CD4-positive, CD25-positive, alpha-beta regulatory T cell (primary cell): ENCODE results near the gene ZNF774. TPM values are rescaled to one million over a fixed set of nuclear protein-coding genes. Genes with fewer than 3 reads are reported as not detected.

Experiments used
- ATAC-seq, 2 donors: fragments of 150-1000 bp; cut with Tn5 transposase; one replicate each; pipeline ENCODE4 v1.10.0; 2021; ENCODE audit warnings: low read depth in 2 of 2, moderate number of reproducible peaks in 2 of 2, moderate library complexity in 1 of 2
- DNase-seq, 3 donors: peaks; one replicate each; pipeline versions ENCODE4 v3.0.0 to v3.0.0-alpha.2; 2012 to 2022; ENCODE audit warnings: mixed read lengths in 1 of 3
- H3K27ac ChIP-seq: one replicate; pipeline ENCODE4 v1.7.0; 2013; ENCODE audit warnings: mild to moderate bottlenecking, low read length; ENCODE audit not compliant: insufficient read depth, poor library complexity, severe bottlenecking
- H3K27me3 ChIP-seq: one replicate; pipeline ENCODE4 v1.7.0; 2013; ENCODE audit warnings: low read length; ENCODE audit not compliant: control insufficient read depth, insufficient read depth
- H3K36me3 ChIP-seq: one replicate; pipeline ENCODE4 v1.7.0; 2013; ENCODE audit warnings: mild to moderate bottlenecking, low read length, moderate library complexity; ENCODE audit not compliant: control insufficient read depth, insufficient read depth
- H3K4me1 ChIP-seq: 2 replicates; pipeline ENCODE4 v1.7.0; 2013; ENCODE audit warnings: mild to moderate bottlenecking, low read length; ENCODE audit not compliant: insufficient read depth, control insufficient read depth, poor library complexity, severe bottlenecking
- H3K4me3 ChIP-seq: one replicate; pipeline ENCODE4 v1.7.0; 2013; ENCODE audit warnings: low read depth, mild to moderate bottlenecking, low read length, moderate library complexity
- H3K9me3 ChIP-seq, 2 experiments: 1 replicate in 1 of 2; 2 replicates in 1 of 2; pipeline ENCODE4 v1.7.0; 2013; ENCODE audit warnings: low read length in 2 of 2, mild to moderate bottlenecking in 1 of 2, moderate library complexity in 1 of 2; ENCODE audit not compliant: control insufficient read depth in 2 of 2
- H3K27ac Mint-ChIP-seq, 3 donors: one replicate each; pipeline ENCODE4 v1.8.0; 2020 to 2022; ENCODE audit warnings: mild to moderate bottlenecking in 3 of 3, mixed read lengths in 3 of 3, moderate library complexity in 2 of 3
- H3K27me3 Mint-ChIP-seq: one replicate; pipeline ENCODE4 v1.8.0; 2022; ENCODE audit warnings: mild to moderate bottlenecking, mixed read lengths
- H3K36me3 Mint-ChIP-seq: one replicate; pipeline ENCODE4 v1.8.0; 2020; ENCODE audit warnings: mixed read lengths
- H3K4me1 Mint-ChIP-seq, 4 donors: one replicate each; pipeline ENCODE4 v1.8.0; 2020 to 2022; ENCODE audit warnings: mixed read lengths in 4 of 4, mild to moderate bottlenecking in 1 of 4
- H3K4me3 Mint-ChIP-seq, 4 donors: one replicate each; pipeline ENCODE4 v1.8.0; 2020 to 2022; ENCODE audit warnings: mild to moderate bottlenecking in 4 of 4, mixed read lengths in 4 of 4, moderate library complexity in 3 of 4
- H3K9me3 Mint-ChIP-seq, 7 donors: one replicate each; pipeline ENCODE4 v1.8.0; 2020 to 2022; ENCODE audit warnings: mixed read lengths in 7 of 7, mild to moderate bottlenecking in 3 of 7, moderate library complexity in 2 of 7
- polyA plus RNA-seq, 4 donors: library from polyadenylated mRNA; unstranded; fragments of 300-500 nt; fragmentation: Illumina TruSeq; gene quantifications; one replicate each; pipeline ENCODE4 v1.2.3, GENCODE V29; 2021
- total RNA-seq: library from RNA; stranded (reverse); gene quantifications from one replicate; pipeline ENCODE4 v1.2.3, GENCODE V29; 2022

ZNF774 gene
- total and polyA plus RNA-seq, 5 donors from 2014 or later: not detected

GRCh38 chr15:90316139-90316538, 35.9 kb upstream of the ZNF774 start:
- Mint-ChIP-seq H3K27ac (no peak overlapping the region), H3K36me3 (no peaks in the 10 kb centered on the region), H3K4me3 (no peak overlapping the region), H3K27me3 (peaks cover 35% of the 10 kb centered on the region), H3K4me1 (peaks cover 0 to 7% (median 3%) of the 10 kb centered on the region in 4 donors), H3K9me3 (peaks cover 0 to 4% (median 0%) of the 10 kb centered on the region in 7 donors)
- Histone ChIP-seq H3K36me3 (no peaks in the 10 kb centered on the region), H3K4me3 (no peak overlapping the region), H3K4me1 (no peaks in the 10 kb centered on the region), H3K9me3 (no peaks in the 10 kb centered on the region), H3K27me3 (no peaks in the 10 kb centered on the region), H3K27ac (no peak overlapping the region)
- ATAC-seq (no peak), DNase-seq (no peak)

- H3K9me3 Mint-ChIP-seq: peaks cover 0 to 1% (median 0%) of the 10 kb centered on the region in 7 donors
- no peaks in the 10 kb centered on the region for H3K9me3 ChIP-seq
- H3K27me3 Mint-ChIP-seq: peaks cover 13% of the 10 kb centered on the region
- no peak for ATAC-seq
- no peaks in the 10 kb centered on the region for H3K36me3 Mint-ChIP-seq
- H3K4me1 Mint-ChIP-seq: peaks cover 0 to 7% (median 3%) of the 10 kb centered on the region in 4 donors
- no peak for DNase-seq
- H3K36me3 ChIP-seq: no peaks in the 10 kb centered on the region
- no peaks in the 10 kb centered on the region for H3K4me1 ChIP-seq
- no peaks in the 10 kb centered on the region for H3K27me3 ChIP-seq
- no peak overlapping the region for H3K4me3 Mint-ChIP-seq
- no peak overlapping the region for H3K27ac ChIP-seq
- H3K27ac Mint-ChIP-seq: no peak overlapping the region
- H3K4me3 ChIP-seq: no peak overlapping the region
Measured at GRCh38 chr15:90318591-90318990, 33.5 kb upstream of the ZNF774 start.

GRCh38 chr15:90320062-90320884, 31.8 kb upstream of the ZNF774 start:
- no peaks in the 10 kb centered on the region for H3K4me1 ChIP-seq
- Mint-ChIP-seq H3K27ac (peak overlapping the region in 1 of 3 donors; percentile 84), H3K36me3 (no peaks in the 10 kb centered on the region), H3K4me1 (peaks cover 0 to 7% (median 3%) of the 10 kb centered on the region in 4 donors), H3K4me3 (no peak overlapping the region), H3K27me3 (peaks cover 6% of the 10 kb centered on the region), H3K9me3 (no peaks in the 10 kb centered on the region)
- no peak overlapping the region for H3K4me3 ChIP-seq
- no peak overlapping the region for H3K27ac ChIP-seq
- DNase-seq (peak; percentile 57 to 79 (median 72)), ATAC-seq (peak; percentile 92 to 94)
- H3K36me3 ChIP-seq: no peaks in the 10 kb centered on the region
- no peaks in the 10 kb centered on the region for H3K27me3 ChIP-seq
- no peaks in the 10 kb centered on the region for H3K9me3 ChIP-seq

GRCh38 chr15:90320885-90321278, 31.2 kb upstream of the ZNF774 start:
- Mint-ChIP-seq H3K36me3 (no peaks in the 10 kb centered on the region), H3K9me3 (no peaks in the 10 kb centered on the region), H3K27me3 (peaks cover 11% of the 10 kb centered on the region), H3K4me3 (no peak overlapping the region), H3K27ac (no peak overlapping the region), H3K4me1 (peaks cover 0 to 7% (median 3%) of the 10 kb centered on the region in 4 donors)
- H3K36me3 ChIP-seq: no peaks in the 10 kb centered on the region
- H3K27me3 ChIP-seq: no peaks in the 10 kb centered on the region
- no peak overlapping the region for H3K4me3 ChIP-seq
- DNase-seq: no peak
- ATAC-seq: no peak
- no peaks in the 10 kb centered on the region for H3K9me3 ChIP-seq
- H3K27ac ChIP-seq: no peak overlapping the region
- no peaks in the 10 kb centered on the region for H3K4me1 ChIP-seq

GRCh38 chr15:90322538-90322937, 29.5 kb upstream of the ZNF774 start:
- no peak for DNase-seq

GRCh38 chr15:90325726-90326125, 26.4 kb upstream of the ZNF774 start:
- no peak overlapping the region for H3K4me3 Mint-ChIP-seq
- no peaks in the 10 kb centered on the region for H3K9me3 Mint-ChIP-seq
- Histone ChIP-seq H3K9me3 (no peaks in the 10 kb centered on the region), H3K36me3 (no peaks in the 10 kb centered on the region), H3K4me3 (no peak overlapping the region), H3K4me1 (no peaks in the 10 kb centered on the region), H3K27me3 (no peaks in the 10 kb centered on the region), H3K27ac (no peak overlapping the region)
- no peak overlapping the region for H3K27ac Mint-ChIP-seq
- H3K27me3 Mint-ChIP-seq: peaks cover 9% of the 10 kb centered on the region
- no peaks in the 10 kb centered on the region for H3K4me1 Mint-ChIP-seq
- no peak for ATAC-seq
- DNase-seq: no peak
- no peaks in the 10 kb centered on the region for H3K36me3 Mint-ChIP-seq

More at GRCh38 chr15:90322538-90322937, 29.5 kb upstream of the ZNF774 start:
- H3K36me3 ChIP-seq: no peaks in the 10 kb centered on the region
- H3K27me3 Mint-ChIP-seq: peaks cover 15% of the 10 kb centered on the region
- H3K27me3 ChIP-seq: no peaks in the 10 kb centered on the region
- H3K4me3 ChIP-seq: no peak overlapping the region
- no peak overlapping the region for H3K27ac ChIP-seq
- no peaks in the 10 kb centered on the region for H3K9me3 ChIP-seq
- no peak overlapping the region for H3K27ac Mint-ChIP-seq
- H3K36me3 Mint-ChIP-seq: no peaks in the 10 kb centered on the region
- no peak overlapping the region for H3K4me3 Mint-ChIP-seq
- no peaks in the 10 kb centered on the region for H3K4me1 ChIP-seq
- no peaks in the 10 kb centered on the region for H3K9me3 Mint-ChIP-seq
- H3K4me1 Mint-ChIP-seq: peaks cover 0 to 7% (median 3%) of the 10 kb centered on the region in 4 donors
- no peak for ATAC-seq

- ATAC-seq (no peak), DNase-seq (no peak)
- H3K9me3 ChIP-seq: no peaks in the 10 kb centered on the region
- Mint-ChIP-seq H3K4me1 (no peaks in the 10 kb centered on the region), H3K27me3 (peaks cover 9% of the 10 kb centered on the region), H3K4me3 (no peak overlapping the region), H3K36me3 (no peaks in the 10 kb centered on the region), H3K27ac (no peak overlapping the region), H3K9me3 (no peaks in the 10 kb centered on the region)
- H3K4me1 ChIP-seq: no peaks in the 10 kb centered on the region
- H3K36me3 ChIP-seq: no peaks in the 10 kb centered on the region
- H3K27me3 ChIP-seq: no peaks in the 10 kb centered on the region
- H3K27ac ChIP-seq: no peak overlapping the region
- H3K4me3 ChIP-seq: no peak overlapping the region
Measured at GRCh38 chr15:90326441-90326840, 25.6 kb upstream of the ZNF774 start.

- no peak for DNase-seq
- Mint-ChIP-seq H3K4me3 (no peak overlapping the region), H3K27me3 (peaks cover 9% of the 10 kb centered on the region), H3K36me3 (no peaks in the 10 kb centered on the region), H3K4me1 (no peaks in the 10 kb centered on the region), H3K9me3 (no peaks in the 10 kb centered on the region), H3K27ac (no peak overlapping the region)
- Histone ChIP-seq H3K27me3 (no peaks in the 10 kb centered on the region), H3K36me3 (no peaks in the 10 kb centered on the region), H3K4me3 (no peak overlapping the region), H3K9me3 (no peaks in the 10 kb centered on the region), H3K27ac (no peak overlapping the region), H3K4me1 (no peaks in the 10 kb centered on the region)
- ATAC-seq: no peak
Measured at GRCh38 chr15:90327311-90327710, 24.8 kb upstream of the ZNF774 start.
